Testis (tissue), 3 donors: ENCODE results near the gene UBA6. TPM values are rescaled to one million over a fixed set of nuclear protein-coding genes. Genes with fewer than 3 reads are reported as not detected.

Experiments used
- DNase-seq: peaks from one replicate; pipeline ENCODE4 v3.0.0-alpha.2; 2019
- H3K27ac ChIP-seq, 2 donors: fragments of 200-600 bp; sonication (generic); one replicate each; pipeline ENCODE4 v1.5.1; 2019
- H3K27me3 ChIP-seq: fragments of 200-600 bp; sonication (generic); one replicate; pipeline ENCODE4 v1.5.1; 2019
- H3K36me3 ChIP-seq: fragments of 200-600 bp; sonication (generic); one replicate; pipeline ENCODE4 v1.5.1; 2017; ENCODE audit warnings: low read depth; ENCODE audit errors: missing control alignments
- H3K4me1 ChIP-seq: fragments of 200-600 bp; sonication (generic); one replicate; pipeline ENCODE4 v1.5.1; 2019
- H3K4me3 ChIP-seq, 2 donors: fragments of 200-600 bp; sonication (generic); one replicate each; pipeline ENCODE4 v1.5.1; 2017 to 2019
- H3K9me3 ChIP-seq: fragments of 200-600 bp; sonication (generic); one replicate; pipeline ENCODE4 v1.5.1; 2017
- POLR2A ChIP-seq: fragments of 450-650 bp; IDR thresholded peaks from one replicate; pipeline ENCODE4 v1.6.1; 2017; ENCODE audit warnings: antibody characterized with exemption, mild to moderate bottlenecking, moderate library complexity
- WGBS, 2 donors: methylation state at CpG; one replicate each; pipeline ENCODE4 v1.1.5; 2018; 5-methylcytosine and 5-hydroxymethylcytosine counted together
- intact Hi-C: fragments of 100-400 bp; cut with DNase I; formaldehyde crosslinking; loops from one replicate; pipeline ENCODE4 v1.15.1; 2023; ENCODE audit warnings: low total_unique reads
- polyA plus RNA-seq: library from polyadenylated mRNA; stranded (reverse); fragments of 350-450 nt; fragmentation: Illumina TruSeq; extraction: RNeasy Lipid Tissue Mini Kit (QIAGEN cat#74804); gene quantifications from one replicate; pipeline ENCODE4 v1.2.3, GENCODE V29; 2014; ENCODE audit warnings: low read depth, low replicate concordance; ENCODE audit not compliant: insufficient read depth
- total RNA-seq, 2 donors: library from RNA; depleted of rRNA; stranded (reverse); fragments of >200 nt; gene quantifications; one replicate each; pipeline ENCODE4 v1.2.3, GENCODE V29; 2016
- TF ChIP-seq, protein P1 (sequence below), 3 experiments: fragments of 450-650 bp in 2 of 3; fragments of 200-600 bp in 1 of 3; sonication (generic) in 1 of 3; IDR thresholded peaks; one replicate each; pipeline ENCODE4 v1.5.1; 2016 to 2019; ENCODE audit warnings: antibody characterized with exemption in 3 of 3, mild to moderate bottlenecking in 2 of 3, moderate library complexity in 1 of 3

The UBA6 gene
- total and polyA plus RNA-seq, 3 donors from 2014 or later: 19.7 to 86.8 (median 76.2) TPM

DNA sequence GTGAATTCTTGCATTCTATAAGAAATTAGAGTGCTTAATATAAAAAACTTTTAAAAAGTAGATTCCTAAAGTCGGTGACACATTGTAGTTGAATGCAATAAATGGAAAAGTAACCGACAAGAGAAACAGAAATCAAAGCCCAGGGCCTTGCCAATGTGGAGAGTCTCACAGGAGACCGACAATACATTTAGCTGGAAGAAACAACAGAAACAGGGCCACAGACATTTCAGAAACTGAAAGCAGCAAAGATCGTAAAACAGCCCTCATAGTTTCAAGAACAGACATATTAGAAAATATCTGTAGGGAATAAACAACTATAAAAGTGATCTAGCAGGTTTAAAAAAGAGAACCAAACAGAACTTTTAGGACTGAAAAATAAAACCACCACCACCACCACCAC, 92.9 kb downstream of the UBA6 start:
- intact Hi-C loops: no loop called here
- TF ChIP-seq POLR2A: no peak
- TF ChIP-seq, protein P1, sequence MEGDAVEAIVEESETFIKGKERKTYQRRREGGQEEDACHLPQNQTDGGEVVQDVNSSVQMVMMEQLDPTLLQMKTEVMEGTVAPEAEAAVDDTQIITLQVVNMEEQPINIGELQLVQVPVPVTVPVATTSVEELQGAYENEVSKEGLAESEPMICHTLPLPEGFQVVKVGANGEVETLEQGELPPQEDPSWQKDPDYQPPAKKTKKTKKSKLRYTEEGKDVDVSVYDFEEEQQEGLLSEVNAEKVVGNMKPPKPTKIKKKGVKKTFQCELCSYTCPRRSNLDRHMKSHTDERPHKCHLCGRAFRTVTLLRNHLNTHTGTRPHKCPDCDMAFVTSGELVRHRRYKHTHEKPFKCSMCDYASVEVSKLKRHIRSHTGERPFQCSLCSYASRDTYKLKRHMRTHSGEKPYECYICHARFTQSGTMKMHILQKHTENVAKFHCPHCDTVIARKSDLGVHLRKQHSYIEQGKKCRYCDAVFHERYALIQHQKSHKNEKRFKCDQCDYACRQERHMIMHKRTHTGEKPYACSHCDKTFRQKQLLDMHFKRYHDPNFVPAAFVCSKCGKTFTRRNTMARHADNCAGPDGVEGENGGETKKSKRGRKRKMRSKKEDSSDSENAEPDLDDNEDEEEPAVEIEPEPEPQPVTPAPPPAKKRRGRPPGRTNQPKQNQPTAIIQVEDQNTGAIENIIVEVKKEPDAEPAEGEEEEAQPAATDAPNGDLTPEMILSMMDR (IDR thresholded peaks at IDR 0.05): no peak
- H3K27ac ChIP-seq: no peak overlapping the region
- no peaks in the 10 kb centered on the region for H3K4me1 ChIP-seq
- 91% methylated on average over 4 of the region's 4 CpGs for WGBS, 2 donors
- H3K9me3 ChIP-seq: no peaks in the 10 kb centered on the region
- H3K27me3 ChIP-seq: no peaks in the 10 kb centered on the region
- no peaks in the 10 kb centered on the region for H3K36me3 ChIP-seq
- no peak for DNase-seq
- H3K4me3 ChIP-seq: no peak overlapping the region

DNA sequence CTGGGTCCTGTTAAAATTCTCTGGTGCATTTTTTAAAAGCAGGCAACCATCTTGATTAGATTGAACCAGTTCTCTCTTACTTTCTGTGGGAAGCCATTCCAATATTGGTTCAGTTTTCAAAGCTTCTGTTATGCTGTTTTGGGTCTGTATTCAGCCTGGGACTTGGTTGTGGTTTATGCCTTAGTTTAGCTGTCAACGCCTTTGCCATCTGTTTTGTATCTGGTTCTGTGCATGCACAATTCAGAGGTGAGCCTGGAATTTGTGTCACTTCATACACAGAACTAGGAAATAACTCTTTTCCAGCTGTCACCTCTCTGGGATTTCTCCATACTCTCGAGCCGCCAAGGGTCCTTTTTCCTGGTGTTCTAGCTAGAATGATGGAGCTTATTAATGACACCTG, 96.2 kb downstream of the UBA6 start:
- Histone ChIP-seq H3K27ac (no peak overlapping the region), H3K4me1 (no peaks in the 10 kb centered on the region), H3K27me3 (no peaks in the 10 kb centered on the region), H3K36me3 (no peaks in the 10 kb centered on the region), H3K4me3 (no peak overlapping the region), H3K9me3 (no peaks in the 10 kb centered on the region)
- 79 to 86% methylated on average over 3 of the region's 3 CpGs for WGBS, 2 donors
- TF ChIP-seq, protein P1 (IDR thresholded peaks at IDR 0.05): no peak
- TF ChIP-seq POLR2A: no peak
- DNase-seq: no peak
- intact Hi-C loops: no loop called here

DNA sequence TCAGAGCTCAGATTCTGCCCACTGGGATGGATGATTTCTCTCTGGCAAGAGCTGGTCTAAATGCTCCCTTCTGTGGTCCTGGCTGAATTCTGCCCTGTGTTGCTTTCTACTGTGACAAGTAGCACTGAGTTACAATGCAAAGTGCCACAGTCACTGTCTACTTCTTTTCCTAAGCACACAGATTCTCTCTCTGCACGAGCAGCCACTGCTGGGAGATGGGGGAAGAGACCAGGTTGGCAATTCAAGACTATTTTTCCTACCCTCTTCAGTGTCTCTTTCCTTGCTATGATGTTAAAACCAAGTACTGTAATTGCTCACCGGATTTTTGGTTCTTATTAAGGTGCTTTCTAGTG, 97.0 kb downstream of the UBA6 start:
- Histone ChIP-seq H3K27me3 (no peaks in the 10 kb centered on the region), H3K36me3 (no peaks in the 10 kb centered on the region), H3K4me1 (no peaks in the 10 kb centered on the region), H3K9me3 (no peaks in the 10 kb centered on the region), H3K27ac (no peak overlapping the region), H3K4me3 (no peak overlapping the region)
- TF ChIP-seq POLR2A: no peak
- TF ChIP-seq, protein P1 (IDR thresholded peaks at IDR 0.05): no peak
- DNase-seq: no peak
- 74 to 84% methylated on average over 2 of the region's 2 CpGs for WGBS, 2 donors
- intact Hi-C loops: no loop called here

DNA sequence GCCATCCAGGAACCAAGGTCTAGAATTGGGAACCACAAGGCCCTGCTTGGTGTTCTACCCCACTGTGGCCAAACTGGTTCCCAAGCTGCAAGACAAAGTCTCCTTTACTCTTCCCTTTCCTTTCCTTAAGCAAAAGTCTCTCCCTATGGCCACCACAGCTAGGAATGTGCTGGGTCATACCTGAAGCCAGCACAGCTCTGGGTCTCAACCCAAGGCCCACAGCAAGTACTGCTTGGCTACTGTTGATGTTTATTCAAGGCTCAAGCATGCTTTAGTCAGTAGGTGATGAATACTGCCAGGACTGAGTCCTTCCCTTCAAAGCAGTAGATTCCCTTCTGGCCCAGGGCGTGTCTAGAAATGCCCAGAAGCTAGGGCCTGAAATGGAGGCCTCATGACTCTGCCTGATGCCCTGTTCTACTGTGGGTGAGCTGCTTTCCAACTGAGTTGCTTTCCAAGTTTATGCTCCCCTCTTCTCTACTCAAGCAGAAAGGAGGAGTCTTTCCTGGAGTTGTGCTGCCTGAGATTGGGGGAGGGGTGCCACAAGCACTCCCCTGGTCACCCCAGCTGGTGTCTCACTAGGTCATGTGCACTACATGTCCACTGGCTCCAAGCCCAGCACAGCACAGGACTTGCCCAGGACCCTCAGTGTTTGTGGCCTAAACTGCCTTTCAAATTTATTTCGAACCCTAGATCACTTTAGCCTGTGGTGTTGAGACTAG, 97.5 kb downstream of the UBA6 start:
- TF ChIP-seq, protein P1 (IDR thresholded peaks at IDR 0.05): no peak
- TF ChIP-seq POLR2A: no peak
- no peak for DNase-seq

DNA sequence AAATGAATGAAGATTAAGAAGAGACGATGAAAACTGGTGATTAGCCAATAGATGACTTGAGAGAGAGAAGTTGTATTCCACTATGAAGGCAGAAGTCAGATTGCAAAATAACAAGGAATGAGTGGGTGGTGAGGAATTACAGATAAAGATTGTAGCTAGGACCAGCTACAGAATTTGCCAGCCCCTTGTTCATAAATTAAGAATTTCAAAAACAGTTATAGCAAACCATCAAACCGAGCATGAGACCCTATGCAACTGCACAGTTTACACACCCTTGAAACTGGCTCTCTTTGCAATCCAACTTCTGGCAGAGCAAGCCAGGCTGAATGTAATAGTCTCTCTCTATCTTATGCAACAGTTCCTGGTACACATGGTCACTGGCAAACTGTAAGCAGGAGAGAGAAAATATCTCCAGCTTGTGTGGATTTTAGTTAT, 107.2 kb downstream of the UBA6 start:
- no peak for DNase-seq
- WGBS, 2 donors: 32 to 49% methylated on average over 2 of the region's 2 CpGs
- Histone ChIP-seq H3K27ac (no peak overlapping the region), H3K4me3 (no peak overlapping the region), H3K36me3 (no peaks in the 10 kb centered on the region), H3K9me3 (no peaks in the 10 kb centered on the region), H3K4me1 (no peaks in the 10 kb centered on the region), H3K27me3 (no peaks in the 10 kb centered on the region)
- TF ChIP-seq POLR2A: no peak
- TF ChIP-seq, protein P1 (IDR thresholded peaks at IDR 0.05): no peak
- intact Hi-C loops: no loop called here

More for the DNA sequence above, 97.5 kb downstream of the UBA6 start:
- Histone ChIP-seq H3K9me3 (no peaks in the 10 kb centered on the region), H3K27ac (no peak overlapping the region), H3K27me3 (no peaks in the 10 kb centered on the region), H3K4me1 (no peaks in the 10 kb centered on the region), H3K36me3 (no peaks in the 10 kb centered on the region), H3K4me3 (no peak overlapping the region)
- intact Hi-C loops: no loop called here
- WGBS, 2 donors: 92 to 100% methylated on average over 2 of the region's 2 CpGs
